Measurements from ENCODE around the gene TARBP1. TPM values are rescaled to one million over a fixed set of nuclear protein-coding genes. Genes with fewer than 3 reads are reported as not detected.

Gene TARBP1
- polyA plus RNA-seq, 2 of the 4 experiments (the other 2 are of a cell fraction), result 22.4 to 41.1 TPM

DNA sequence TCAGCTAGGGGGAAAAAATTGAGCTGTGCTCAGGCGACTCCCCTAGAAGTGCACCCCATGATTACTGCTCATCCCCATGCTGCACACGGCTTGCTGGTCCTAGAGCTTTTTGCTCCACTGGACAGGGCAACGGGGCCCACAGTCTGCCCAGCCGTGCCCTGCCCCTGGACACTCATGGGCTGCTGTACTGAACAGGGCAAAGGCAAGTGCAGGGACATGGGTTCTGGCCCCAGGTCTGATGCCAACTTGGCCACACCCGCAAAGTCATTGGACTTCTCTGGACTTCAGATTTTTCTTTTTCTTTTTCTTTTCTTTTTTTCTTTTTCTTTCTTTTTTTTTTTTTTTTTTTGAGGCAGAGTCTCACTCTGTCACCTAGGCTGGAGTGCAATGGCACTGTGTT, 42.9 kb upstream of the TARBP1 start:
- 97% methylated on average over 5 of the region's 5 CpGs for WGBS (ENCODE audit: missing lambda C conversion rate)
- ATAC-seq (no peak), DNase-seq (ENCODE audit: low read depth in 1 of 2, low spot score in 1 of 2) (no peak), FAIRE-seq (no peak)
- Histone ChIP-seq H3K4me2 (no peak overlapping the region; the same call in 2 of the 3 replicates), H3K4me1 (peaks cover 45% of the 10 kb centered on the region), H3K27ac (peak overlapping the region; percentile 81 to 91), H3K9me3 (0 out of 3 replicates have a peak, but pooled peaks cover 2% of the 10 kb centered on the region), H3K4me3 (no peak overlapping the region)
- TF ChIP-seq POLR2AphosphoS2 (conservative IDR thresholded peaks at IDR 0.05; ENCODE audit: low read length) (no peak), CBX8 (IDR thresholded peaks at IDR 0.05) (no peak), EHMT2 (IDR thresholded peaks at IDR 0.05; ENCODE audit: low read depth) (no peak), TFCP2L1 (CRISPR knock-in tag; IDR thresholded peaks at IDR 0.05) (no peak), SREBF2 (IDR thresholded peaks at IDR 0.05) (no peak), KDM1A (IDR thresholded peaks at IDR 0.05; ENCODE audit: low read depth) (no peak), KDM5A (IDR thresholded peaks at IDR 0.05) (no peak), RARB (CRISPR knock-in tag; IDR thresholded peaks at IDR 0.05) (no peak), RFX5 (IDR thresholded peaks at IDR 0.05) (no peak), CHD2 (IDR thresholded peaks at IDR 0.05; ENCODE audit: low read length, partially characterized antibody) (no peak), FOSL2 (IDR thresholded peaks at IDR 0.05) (no peak), FOSL2 (CRISPR knock-in tag; IDR thresholded peaks at IDR 0.05) (no peak), ZC3H11A (IDR thresholded peaks at IDR 0.05) (no peak), HDAC2 (IDR thresholded peaks at IDR 0.05) (no peak), RAD21 (conservative IDR thresholded peaks at IDR 0.05 in 1 of 2, IDR thresholded peaks at IDR 0.05 in 1 of 2) (no peak), NR3C1 (IDR thresholded peaks at IDR 0.05) (no peak), MAZ (IDR thresholded peaks at IDR 0.05; ENCODE audit: borderline replicate concordance, low read depth, low read length) (no peak), EP300 (IDR thresholded peaks at IDR 0.05) (no peak)
- TF ChIP-seq, protein P1, sequence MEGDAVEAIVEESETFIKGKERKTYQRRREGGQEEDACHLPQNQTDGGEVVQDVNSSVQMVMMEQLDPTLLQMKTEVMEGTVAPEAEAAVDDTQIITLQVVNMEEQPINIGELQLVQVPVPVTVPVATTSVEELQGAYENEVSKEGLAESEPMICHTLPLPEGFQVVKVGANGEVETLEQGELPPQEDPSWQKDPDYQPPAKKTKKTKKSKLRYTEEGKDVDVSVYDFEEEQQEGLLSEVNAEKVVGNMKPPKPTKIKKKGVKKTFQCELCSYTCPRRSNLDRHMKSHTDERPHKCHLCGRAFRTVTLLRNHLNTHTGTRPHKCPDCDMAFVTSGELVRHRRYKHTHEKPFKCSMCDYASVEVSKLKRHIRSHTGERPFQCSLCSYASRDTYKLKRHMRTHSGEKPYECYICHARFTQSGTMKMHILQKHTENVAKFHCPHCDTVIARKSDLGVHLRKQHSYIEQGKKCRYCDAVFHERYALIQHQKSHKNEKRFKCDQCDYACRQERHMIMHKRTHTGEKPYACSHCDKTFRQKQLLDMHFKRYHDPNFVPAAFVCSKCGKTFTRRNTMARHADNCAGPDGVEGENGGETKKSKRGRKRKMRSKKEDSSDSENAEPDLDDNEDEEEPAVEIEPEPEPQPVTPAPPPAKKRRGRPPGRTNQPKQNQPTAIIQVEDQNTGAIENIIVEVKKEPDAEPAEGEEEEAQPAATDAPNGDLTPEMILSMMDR (IDR thresholded peaks at IDR 0.05), result no peak
- ChIA-PET POLR2A (no interaction called here), CTCF (interaction anchor here (2.1 kb wide), 1 partner anchor 9 kb away, joined by 4 read pairs; no protein-coding TSS in a partner anchor)

DNA sequence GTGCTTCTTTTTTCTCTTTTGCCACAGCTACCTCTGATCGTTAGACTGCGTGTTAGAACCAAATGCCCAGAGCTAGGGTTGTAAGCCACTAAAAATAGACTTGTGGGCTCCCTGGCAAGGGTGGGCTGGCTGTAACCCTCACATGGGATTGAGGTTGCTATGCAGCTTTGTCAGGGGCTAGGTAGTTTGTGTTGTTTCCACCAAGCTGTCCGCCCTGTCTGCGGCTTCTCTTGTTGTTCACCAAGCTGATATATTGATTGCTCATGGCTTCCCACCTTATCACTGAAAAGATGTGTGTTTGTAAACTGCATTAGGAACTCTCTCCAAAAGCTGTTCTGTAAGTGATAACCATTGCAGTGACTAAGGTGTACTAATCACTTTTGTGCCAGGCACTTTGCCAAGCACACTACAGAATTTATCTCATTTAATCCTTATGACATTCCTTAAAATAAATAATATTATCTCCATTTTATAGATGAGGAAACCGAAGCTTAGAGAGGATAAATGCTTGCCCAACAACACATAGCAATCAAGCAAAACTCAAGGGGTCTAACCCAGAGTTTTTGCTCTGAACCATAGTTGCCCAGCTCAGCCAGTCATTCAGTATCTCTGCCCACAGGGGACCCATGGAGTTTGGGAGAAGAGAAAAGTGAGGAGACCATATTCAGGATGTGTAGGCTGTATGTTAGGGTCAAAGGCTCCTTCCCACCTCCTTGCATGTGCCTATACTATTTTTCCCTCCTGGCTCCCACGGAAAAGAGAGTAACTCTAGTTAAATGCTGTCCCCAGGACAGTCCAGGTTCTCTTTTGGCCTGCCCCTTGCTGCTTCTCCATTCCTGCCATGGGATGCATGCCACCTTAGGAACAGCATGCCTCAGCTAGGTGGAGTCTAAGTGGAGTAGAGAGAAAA, 42.2 kb upstream of the TARBP1 start:
- Histone ChIP-seq H3K27ac (peak overlapping the region; percentile 81 to 91), H3K4me1 (peaks cover 48% of the 10 kb centered on the region), H3K4me2 (no peak overlapping the region; the same call in 2 of the 3 replicates), H3K4me3 (no peak overlapping the region), H3K9me3 (0 out of 3 replicates have a peak, but pooled peaks cover 2% of the 10 kb centered on the region)
- CTCF ChIA-PET, result interaction anchor here (2.1 kb wide), 1 partner anchor 10 kb away, joined by 4 read pairs; no protein-coding TSS in a partner anchor
- WGBS (ENCODE audit: missing lambda C conversion rate), result 83% methylated on average over 6 of the region's 6 CpGs
- ATAC-seq (peak in 1 of 2 experiments; percentile 20; a peak in 2 of 6 replicates), FAIRE-seq (no peak), DNase-seq (ENCODE audit: low read depth in 1 of 2, low spot score in 1 of 2) (no peak)
- POLR2A ChIA-PET, result no interaction called here
- no peak for TF ChIP-seq FOSB (CRISPR knock-in tag; IDR thresholded peaks at IDR 0.05)
- TF ChIP-seq, protein P2, sequence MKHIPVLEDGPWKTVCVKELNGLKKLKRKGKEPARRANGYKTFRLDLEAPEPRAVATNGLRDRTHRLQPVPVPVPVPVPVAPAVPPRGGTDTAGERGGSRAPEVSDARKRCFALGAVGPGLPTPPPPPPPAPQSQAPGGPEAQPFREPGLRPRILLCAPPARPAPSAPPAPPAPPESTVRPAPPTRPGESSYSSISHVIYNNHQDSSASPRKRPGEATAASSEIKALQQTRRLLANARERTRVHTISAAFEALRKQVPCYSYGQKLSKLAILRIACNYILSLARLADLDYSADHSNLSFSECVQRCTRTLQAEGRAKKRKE (CRISPR knock-in tag; IDR thresholded peaks at IDR 0.05; ENCODE audit: low read depth), result no peak
- TF ChIP-seq HOXA7 (CRISPR knock-in tag; IDR thresholded peaks at IDR 0.05), result no peak
- TF ChIP-seq BHLHE40 (IDR thresholded peaks at IDR 0.05; ENCODE audit: low read depth, low read length), result no peak
- TF ChIP-seq RAD21 (conservative IDR thresholded peaks at IDR 0.05 in 1 of 2, IDR thresholded peaks at IDR 0.05 in 1 of 2), result no peak
- no peak for TF ChIP-seq HOXB5 (CRISPR knock-in tag; IDR thresholded peaks at IDR 0.05)
- no peak for TF ChIP-seq ZNF302 (CRISPR knock-in tag; IDR thresholded peaks at IDR 0.05)
- no peak for TF ChIP-seq FOSL2 (IDR thresholded peaks at IDR 0.05)
- TF ChIP-seq FOSL2 (CRISPR knock-in tag; IDR thresholded peaks at IDR 0.05), result no peak
- TF ChIP-seq TFCP2L1 (CRISPR knock-in tag; IDR thresholded peaks at IDR 0.05), result no peak
